ENCODE measurements around the gene ARHGAP15.
"Not testable (repeated sequence)": the region's sequence is repeated elsewhere in the genome, so short reads cannot be mapped to it uniquely, and the experiment has no call there.

The ARHGAP15 gene

DNA sequence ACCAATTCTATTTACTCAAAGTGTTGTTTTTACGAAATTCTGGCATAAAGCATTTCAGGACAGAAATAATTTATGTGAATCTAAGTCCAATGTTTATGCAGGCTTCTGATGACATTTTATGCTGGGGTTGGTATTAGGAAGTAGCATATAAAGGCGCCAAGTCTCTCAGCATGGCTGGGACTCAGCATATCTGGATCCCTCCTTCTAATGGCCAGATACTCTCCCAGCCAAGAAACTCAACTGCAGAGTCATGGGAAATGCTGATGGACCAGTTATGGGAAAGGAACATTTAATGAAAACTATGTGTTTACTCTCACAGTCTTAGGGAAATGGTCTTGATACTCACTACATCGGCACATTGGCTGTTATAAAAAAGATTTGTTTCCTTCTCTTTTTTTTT is 392.2 kb downstream of the ARHGAP15 start:
- H3K4me3 ChIP-seq (ENCODE audit: low read length) = no peak overlapping the region
- no peak for TF ChIP-seq ZNF274 (IDR thresholded peaks at IDR 0.05; ENCODE audit: low read depth, low read length)

DNA sequence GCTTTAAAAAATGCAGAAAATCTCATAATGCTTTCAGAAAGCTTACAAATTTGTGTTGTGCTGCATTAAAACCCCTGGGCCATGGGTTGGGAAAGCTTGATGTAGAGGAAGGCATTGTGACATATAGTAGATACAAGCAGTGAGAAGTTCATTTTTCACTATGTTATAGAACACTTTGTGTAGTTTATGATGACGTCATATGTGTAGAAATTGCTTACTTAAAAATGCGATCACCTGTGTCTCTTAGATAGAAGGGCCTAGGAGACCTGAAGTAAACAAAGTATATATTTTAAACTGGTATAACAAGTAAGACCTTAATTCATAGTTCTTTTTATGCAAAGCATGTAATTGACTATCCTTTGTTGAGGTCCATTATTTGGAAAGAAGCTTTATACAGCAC is 393.5 kb downstream of the ARHGAP15 start:
- no peak overlapping the region for H3K4me3 ChIP-seq (ENCODE audit: low read length)
- no peak for TF ChIP-seq ZNF274 (IDR thresholded peaks at IDR 0.05; ENCODE audit: low read depth, low read length)

DNA sequence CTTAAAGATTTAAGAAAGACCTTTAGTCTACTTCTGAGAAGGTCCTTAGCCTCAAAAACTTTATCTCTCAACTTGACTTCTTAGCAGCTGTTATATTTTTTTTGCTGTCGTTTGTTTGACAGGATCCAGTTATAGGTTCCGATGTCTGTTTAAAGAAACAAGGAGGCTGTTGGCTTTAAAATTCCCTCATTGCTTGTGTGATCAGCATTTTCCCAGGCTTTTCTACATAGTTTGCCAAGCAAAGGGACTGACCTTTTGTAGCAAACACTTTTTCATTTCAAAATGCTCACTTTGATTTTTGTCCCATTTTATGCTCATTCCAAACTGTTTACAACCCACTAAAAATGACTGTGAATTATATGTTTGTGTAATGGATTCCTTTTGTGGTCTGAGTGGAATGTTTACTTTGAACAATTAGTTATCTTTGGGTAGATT is 394.9 kb downstream of the ARHGAP15 start:
- no peak overlapping the region for H3K4me3 ChIP-seq (ENCODE audit: low read length)
- TF ChIP-seq ZNF274 (IDR thresholded peaks at IDR 0.05; ENCODE audit: low read depth, low read length) = no peak

DNA sequence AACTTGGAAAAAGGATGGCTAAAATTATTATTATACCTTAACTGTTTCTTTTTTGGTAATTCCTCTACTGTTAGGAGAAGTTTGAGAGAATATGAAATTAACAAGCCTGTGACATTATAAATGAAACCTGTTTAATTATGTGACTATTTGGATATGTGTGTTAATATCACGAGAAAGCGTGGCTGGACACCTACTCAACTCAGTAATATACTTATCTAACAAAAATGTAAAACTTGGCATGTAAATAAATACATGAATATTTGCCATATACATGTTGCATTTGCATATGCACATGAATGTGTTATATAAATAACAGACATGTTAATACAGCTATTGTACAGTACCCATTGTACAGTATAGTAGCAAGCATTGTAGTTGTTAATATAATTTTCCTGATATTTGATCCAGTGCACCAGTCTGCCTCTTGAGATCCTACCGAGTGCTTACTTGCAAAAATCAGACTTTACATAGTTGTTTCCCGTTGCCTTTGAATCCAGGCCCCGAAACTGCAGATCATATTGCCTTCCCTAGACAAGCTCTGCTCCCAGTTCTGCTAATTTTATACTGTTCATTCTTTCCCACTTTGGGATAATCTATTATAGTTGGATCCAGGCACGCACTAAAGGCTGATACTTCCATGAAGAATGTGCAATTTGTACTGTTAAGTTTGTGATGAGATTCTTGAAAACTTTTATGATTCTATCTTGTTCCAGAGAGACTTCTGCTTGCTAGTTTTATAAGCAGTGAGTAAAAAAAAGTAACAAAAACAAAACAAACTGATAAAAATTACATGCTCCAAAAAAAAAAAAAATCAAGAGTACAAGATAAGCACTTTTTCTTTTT is 395.6 kb downstream of the ARHGAP15 start:
- TF ChIP-seq ZNF274 (IDR thresholded peaks at IDR 0.05; ENCODE audit: low read depth, low read length) = no peak
- H3K4me3 ChIP-seq (ENCODE audit: low read length) = no peak overlapping the region

DNA sequence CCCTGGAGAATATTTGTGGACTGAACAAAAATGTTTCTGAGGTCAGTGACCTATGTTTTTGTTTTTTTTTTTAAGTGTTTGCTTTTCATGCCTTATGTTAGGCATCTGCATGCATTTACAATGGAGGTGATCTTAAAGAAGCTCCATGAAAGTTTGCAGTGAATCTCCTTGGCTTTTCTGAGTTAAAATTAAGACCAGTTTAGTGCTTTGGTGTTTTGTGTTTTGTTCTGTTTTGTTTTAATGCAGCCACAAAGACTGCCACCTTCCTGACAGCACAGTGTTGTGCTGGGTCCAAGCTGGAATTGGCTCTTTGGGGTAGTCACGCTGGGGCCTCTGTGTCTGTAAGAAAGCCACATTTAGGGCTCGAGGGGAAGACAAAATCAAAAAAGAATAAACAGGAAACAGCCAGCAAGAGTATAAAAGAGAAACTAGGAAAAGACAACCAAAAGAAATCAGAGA is 396.2 kb downstream of the ARHGAP15 start:
- H3K4me3 ChIP-seq (ENCODE audit: low read length) = no peak overlapping the region
- no peak for TF ChIP-seq ZNF274 (IDR thresholded peaks at IDR 0.05; ENCODE audit: low read depth, low read length)

DNA sequence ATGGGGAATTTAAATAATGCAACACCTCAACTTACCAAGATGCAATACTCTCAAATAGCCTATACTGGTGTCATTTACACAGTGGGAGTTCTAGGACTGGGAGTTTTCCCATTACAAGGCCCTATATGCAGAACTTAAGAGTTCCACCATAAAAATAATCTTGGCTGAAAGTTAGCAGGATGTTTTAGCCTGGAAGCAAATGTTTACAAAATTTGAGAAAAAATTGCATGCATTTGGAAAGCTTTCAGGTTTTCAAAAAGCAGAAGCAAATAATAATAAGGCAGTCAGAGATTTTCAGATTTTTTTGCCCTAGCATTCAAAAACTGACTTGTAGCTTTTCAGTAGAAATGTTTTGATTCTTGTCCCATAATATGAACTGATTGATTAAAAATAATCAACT is 397.3 kb downstream of the ARHGAP15 start:
- no peak for TF ChIP-seq ZNF274 (IDR thresholded peaks at IDR 0.05; ENCODE audit: low read depth, low read length)
- H3K4me3 ChIP-seq (ENCODE audit: low read length) = no peak overlapping the region

DNA sequence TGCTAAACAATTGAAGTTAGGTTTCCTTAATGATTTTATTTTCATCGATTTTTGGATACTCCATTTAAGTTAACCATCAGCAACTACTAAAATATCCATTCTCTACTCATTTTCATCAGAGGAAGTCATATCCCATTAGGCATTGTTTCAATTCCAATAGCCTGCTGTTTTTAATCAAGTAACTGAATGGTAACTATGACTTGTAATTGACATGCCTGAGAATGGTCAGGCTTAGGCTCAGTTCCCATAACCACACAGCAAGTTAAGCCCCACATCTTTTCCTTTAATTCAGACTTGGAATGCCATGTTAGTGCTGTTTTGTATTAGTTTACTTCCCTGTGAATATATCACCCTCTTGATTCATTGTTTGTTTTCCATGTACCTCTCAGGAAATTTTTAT is 398.8 kb downstream of the ARHGAP15 start:
- no peak for TF ChIP-seq ZNF274 (IDR thresholded peaks at IDR 0.05; ENCODE audit: low read depth, low read length)

DNA sequence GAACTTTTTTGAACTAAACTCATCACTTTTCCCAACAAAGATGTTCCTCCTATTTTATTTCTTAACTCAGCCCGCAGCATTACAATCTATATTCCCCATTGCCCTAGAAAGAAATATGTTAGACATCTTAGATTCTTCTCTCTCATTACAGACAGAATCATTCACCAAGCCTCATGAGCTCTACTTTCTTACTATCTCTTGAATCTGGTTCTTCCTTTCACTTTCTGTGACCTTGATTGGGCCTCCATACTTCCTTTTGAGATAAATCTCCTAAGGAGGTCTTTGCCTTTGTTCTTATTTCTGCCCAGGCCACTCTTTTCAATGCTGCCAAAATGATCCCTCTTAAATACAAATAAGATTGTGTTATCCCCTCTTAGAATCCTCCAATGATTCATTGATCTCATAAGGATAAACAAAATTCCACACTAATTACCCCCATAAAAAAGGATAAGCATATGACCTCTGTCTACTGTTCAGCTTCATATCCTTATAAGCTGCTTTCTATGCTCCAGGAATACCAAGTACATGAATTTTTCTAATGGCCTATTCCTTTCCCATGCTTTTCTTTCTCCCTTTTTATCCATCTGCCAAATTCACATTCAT is 400.0 kb downstream of the ARHGAP15 start:
- no peak for TF ChIP-seq ZNF274 (IDR thresholded peaks at IDR 0.05; ENCODE audit: low read depth, low read length)
- H3K4me3 ChIP-seq (ENCODE audit: low read length) = no peak overlapping the region

More for the DNA sequence above, 398.8 kb downstream of the ARHGAP15 start:
- no peak overlapping the region for H3K4me3 ChIP-seq (ENCODE audit: low read length)

DNA sequence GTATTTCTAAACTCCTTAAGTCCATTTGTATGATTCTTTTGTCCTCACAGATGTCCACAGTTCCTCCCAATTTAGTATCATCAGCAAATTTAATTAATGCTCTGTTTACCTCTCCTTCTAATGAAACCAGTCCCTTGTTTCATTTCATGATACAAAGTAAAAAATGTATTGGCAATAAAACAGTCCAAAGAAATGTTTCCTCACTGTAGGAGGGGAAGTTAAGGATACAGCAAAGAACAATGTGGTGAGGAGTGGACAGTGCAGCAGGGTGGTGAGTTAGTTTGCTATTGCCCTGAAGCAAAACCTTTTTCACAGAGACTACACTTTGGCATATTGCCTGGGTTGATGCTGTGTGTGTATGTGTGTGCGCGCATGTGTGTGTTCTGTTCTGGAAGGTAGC is 401.5 kb downstream of the ARHGAP15 start:
- TF ChIP-seq ZNF274 (IDR thresholded peaks at IDR 0.05; ENCODE audit: low read depth, low read length) = no peak
- no peak overlapping the region for H3K4me3 ChIP-seq (ENCODE audit: low read length)

DNA sequence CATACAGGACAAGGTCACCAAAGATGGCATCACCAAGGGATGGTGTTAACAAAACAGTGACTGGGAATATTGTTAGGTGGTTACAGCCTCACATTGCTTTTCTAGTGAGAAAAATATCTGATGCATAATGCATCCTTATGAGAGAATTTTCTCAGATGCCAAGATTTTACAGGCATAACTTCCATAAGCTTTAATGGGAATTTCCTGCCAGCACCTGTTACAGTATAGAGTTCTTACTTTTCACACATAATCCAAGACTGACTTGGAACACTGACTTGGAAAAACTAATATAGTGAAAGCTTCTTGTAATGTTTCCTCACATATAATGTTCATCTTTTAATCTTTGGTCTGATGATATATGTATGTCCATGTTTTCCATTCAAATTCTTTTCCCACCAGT is 402.8 kb downstream of the ARHGAP15 start:
- no peak for TF ChIP-seq ZNF274 (IDR thresholded peaks at IDR 0.05; ENCODE audit: low read depth, low read length)
- H3K4me3 ChIP-seq (ENCODE audit: low read length) = no peak overlapping the region

DNA sequence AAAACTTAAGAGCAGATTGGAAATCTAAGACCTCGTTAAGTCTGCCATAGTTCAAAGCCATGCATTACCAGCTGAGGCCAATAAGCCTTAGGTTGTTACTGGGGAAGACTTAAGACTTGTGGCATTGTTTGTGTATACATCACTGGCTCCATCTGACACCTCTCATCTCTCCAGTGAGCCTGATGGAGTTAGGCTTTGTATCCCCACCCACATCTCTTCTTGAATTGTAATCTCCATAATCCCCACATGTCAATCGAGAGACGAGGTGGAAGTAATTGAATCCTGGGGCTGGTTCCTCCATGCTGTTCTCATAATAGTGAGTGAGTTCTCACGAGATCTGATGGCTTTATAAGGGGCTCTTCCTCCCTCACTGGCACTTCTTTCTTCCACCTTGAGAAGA is 404.6 kb downstream of the ARHGAP15 start:
- no peak overlapping the region for H3K4me3 ChIP-seq (ENCODE audit: low read length)
- TF ChIP-seq ZNF274 (IDR thresholded peaks at IDR 0.05; ENCODE audit: low read depth, low read length) = no peak

DNA sequence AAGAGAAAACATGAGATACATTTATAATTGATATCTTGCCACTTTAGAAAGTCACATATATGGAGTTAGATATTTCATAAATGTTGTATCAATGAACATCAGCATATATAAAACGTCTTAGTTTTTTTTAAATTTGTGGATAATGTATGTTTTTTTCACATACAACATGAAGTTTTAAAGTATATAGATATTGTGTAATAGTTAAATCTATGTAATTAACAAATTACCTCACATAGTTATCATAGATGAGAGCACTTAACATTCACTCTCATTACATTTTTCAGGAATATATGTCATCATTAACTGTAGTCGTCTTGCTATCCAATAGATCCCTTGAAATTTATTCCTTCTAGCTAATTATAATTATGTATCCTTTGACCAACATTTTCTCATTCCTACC is 406.6 kb downstream of the ARHGAP15 start:
- no peak overlapping the region for H3K4me3 ChIP-seq (ENCODE audit: low read length)
- no peak for TF ChIP-seq ZNF274 (IDR thresholded peaks at IDR 0.05; ENCODE audit: low read depth, low read length)

DNA sequence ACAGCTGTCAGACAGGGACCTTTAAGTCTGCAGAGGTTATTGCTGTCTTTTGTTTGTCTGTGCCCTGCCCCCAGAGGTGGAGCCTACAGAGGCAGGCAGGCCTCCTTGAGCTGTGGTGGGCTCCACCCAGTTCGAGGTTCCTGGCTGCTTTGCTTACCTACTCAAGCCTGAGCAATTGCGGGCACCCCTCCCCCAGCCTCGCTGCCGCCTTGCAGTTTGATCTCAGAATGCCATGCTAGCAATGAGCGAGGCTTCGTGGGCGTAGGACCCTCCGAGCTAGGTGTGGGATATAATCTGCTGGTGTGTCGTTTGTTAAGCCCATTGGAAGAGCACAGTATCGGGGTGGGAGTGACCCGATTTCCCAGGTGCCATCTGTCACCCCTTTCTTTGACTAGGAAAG is 412.7 kb downstream of the ARHGAP15 start:
- not testable (repeated sequence) for H3K4me3 ChIP-seq (ENCODE audit: low read length)

DNA sequence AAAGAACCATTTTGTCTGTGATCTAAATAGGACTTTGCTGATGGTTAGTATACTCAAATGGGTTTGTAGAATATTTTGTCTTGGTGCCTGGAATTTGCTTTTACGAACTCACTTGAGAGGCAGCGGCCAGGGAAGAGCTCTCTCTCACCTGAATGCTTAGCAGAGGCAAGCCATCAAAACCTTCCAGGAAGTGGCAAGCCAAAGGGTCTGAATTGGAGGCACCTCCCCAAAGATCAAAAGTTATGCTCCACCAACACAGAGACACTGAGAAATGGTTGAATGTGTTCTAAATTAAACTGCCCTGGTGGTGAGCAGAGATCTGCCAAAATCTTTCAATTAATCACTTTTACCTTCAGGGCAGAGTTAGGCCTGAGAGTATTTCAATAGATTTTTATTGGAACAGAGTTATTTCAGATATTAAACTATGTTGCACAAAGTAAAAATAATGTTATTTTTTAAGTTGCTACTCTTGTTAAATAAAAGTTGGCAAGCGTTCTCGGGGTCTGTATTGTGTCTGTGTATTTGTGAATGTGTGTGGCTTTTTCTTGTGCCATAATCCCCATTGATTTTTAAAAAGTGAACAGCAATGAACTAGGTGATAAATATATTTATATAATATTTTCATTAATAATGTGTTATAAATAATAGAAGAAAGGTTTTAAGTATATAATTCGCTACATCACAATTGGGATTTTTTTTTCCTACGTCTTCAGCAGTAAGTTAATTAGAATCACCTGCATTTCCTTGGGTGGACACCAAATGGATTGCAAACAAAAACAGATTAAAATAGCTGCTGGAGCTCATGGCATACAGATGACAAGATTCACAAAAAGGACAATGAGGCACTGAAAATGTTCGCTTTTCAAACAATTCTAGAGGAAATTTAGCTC is 416.1 kb downstream of the ARHGAP15 start:
- TF ChIP-seq ZNF274 (IDR thresholded peaks at IDR 0.05; ENCODE audit: low read depth, low read length) = no peak
- no peak overlapping the region for H3K4me3 ChIP-seq (ENCODE audit: low read length)

DNA sequence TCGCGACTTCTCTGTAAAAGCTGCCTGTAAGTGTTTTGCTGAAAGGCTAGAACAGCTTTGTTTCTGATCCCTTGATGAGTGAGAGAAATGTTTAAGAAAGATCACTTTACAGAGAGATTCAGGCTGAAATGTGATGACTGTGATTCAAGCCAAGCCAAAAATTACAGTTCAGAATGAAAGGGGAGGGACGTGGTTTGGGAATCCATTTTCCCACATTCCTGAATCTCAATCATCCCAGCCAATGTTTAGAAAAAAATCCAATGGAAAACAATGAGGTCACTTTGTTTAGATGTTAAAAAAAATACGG is 416.7 kb downstream of the ARHGAP15 start:
- TF ChIP-seq ZNF274 (IDR thresholded peaks at IDR 0.05; ENCODE audit: low read depth, low read length) = no peak
- no peak overlapping the region for H3K4me3 ChIP-seq (ENCODE audit: low read length)

All from GM08714 (cell line).